Cardiac muscle cell (in vitro differentiated cells and primary cell): Measurements from ENCODE around the gene KANSL1. TPM values are rescaled to one million over a fixed set of nuclear protein-coding genes. Genes with fewer than 3 reads are reported as not detected.
A peak's percentile ranks its signal among the peaks of the same experiment; 100 is the strongest.

Experiments
- DNase-seq, 2 donors: peaks; one replicate each; pipeline versions ENCODE4 v3.0.0 to v3.0.0-alpha.2; 2010 to 2017; ENCODE audit warnings: low read depth in 1 of 2, low spot score in 1 of 2
- H3K27ac ChIP-seq: fragments of 200-600 bp; sonication (generic); 2 replicates; pipeline ENCODE4 v1.5.1; 2016
- H3K27me3 ChIP-seq: fragments of 200-600 bp; sonication (generic); 2 replicates; pipeline ENCODE4 v1.6.0; 2016; ENCODE audit warnings: control low read depth
- H3K36me3 ChIP-seq: fragments of 200-600 bp; sonication (generic); 2 replicates; pipeline ENCODE4 v1.5.1; 2016; ENCODE audit warnings: control low read depth
- H3K4me1 ChIP-seq: fragments of 200-600 bp; sonication (generic); 2 replicates; pipeline ENCODE4 v1.8.1; 2017; ENCODE audit warnings: low read depth, mild to moderate bottlenecking, mixed run types
- H3K4me3 ChIP-seq: fragments of 200-600 bp; sonication (generic); 2 replicates; pipeline ENCODE4 v1.5.1; 2016; ENCODE audit warnings: mild to moderate bottlenecking
- H3K9me3 ChIP-seq: fragments of 200-600 bp; sonication (generic); 2 replicates; pipeline ENCODE4 v1.5.1; 2017; ENCODE audit warnings: low read depth, mild to moderate bottlenecking, control low read depth
- CTCF ChIP-seq: IDR thresholded peaks from 2 replicates; pipeline ENCODE4 v1.5.1; 2012; ENCODE audit warnings: low read depth, mild to moderate bottlenecking, low read length
- polyA plus RNA-seq: library from polyadenylated mRNA; unstranded; fragments of >200 nt; fragmentation: Nextera tagmentation; extraction: Ambion mirVana; gene quantifications from 2 replicates; pipeline ENCODE4 v1.2.1, GENCODE V29; 2016
- total RNA-seq: library from RNA; depleted of rRNA; stranded (reverse); fragments of >200 nt; gene quantifications from 2 replicates; pipeline ENCODE4 v1.2.3, GENCODE V29; 2016

KANSL1 gene
- total and polyA plus RNA-seq, 2 experiments from 2014 or later, result 52.6 to 109 TPM

DNA sequence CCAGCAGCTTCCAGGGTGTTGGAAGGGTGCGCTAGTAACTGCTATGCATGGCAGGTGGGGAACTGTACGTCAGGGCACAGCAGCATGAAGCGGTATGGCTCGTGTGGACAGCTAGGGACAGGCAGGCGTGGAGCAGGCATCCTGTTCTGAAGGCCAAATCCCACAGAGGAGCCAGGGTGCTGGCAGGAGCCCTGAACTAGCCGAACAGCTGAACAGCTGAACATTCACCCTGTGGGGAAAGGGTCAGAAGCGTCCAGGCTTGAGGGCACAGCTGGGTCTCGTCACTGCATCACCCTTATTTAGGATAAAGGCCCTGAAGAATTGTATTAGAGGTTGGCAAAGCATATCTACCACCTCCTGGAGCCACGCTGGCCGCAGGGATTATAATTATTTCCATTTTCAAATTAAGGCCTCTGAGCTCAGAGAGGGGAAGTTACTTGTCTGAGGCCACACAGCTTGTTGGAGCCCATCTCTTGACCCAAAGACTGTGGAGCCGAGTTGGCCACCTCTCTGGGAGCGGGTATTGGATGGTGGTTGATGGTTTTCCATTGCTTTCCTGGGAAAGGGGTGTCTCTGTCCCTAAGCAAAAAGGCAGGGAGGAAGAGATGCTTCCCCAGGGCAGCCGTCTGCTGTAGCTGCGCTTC is 197.5 kb downstream of the KANSL1 start:
- Histone ChIP-seq H3K4me3 (no peak overlapping the region), H3K27ac (no peak overlapping the region), H3K4me1 (no peaks in the 10 kb centered on the region), H3K27me3 (no peaks in the 10 kb centered on the region), H3K36me3 (no peaks in the 10 kb centered on the region), H3K9me3 (no peaks in the 10 kb centered on the region)
- TF ChIP-seq CTCF, result no peak
- peak in 1 of 2 donors; percentile 19 for DNase-seq

GRCh38 chr17:45994987-45995386 is 198.2 kb downstream of the KANSL1 start:
- Histone ChIP-seq H3K27me3 (no peaks in the 10 kb centered on the region), H3K36me3 (no peaks in the 10 kb centered on the region), H3K9me3 (no peaks in the 10 kb centered on the region), H3K4me3 (no peak overlapping the region), H3K27ac (no peak overlapping the region), H3K4me1 (no peaks in the 10 kb centered on the region)
- no peak for DNase-seq
- TF ChIP-seq CTCF, result no peak

DNA sequence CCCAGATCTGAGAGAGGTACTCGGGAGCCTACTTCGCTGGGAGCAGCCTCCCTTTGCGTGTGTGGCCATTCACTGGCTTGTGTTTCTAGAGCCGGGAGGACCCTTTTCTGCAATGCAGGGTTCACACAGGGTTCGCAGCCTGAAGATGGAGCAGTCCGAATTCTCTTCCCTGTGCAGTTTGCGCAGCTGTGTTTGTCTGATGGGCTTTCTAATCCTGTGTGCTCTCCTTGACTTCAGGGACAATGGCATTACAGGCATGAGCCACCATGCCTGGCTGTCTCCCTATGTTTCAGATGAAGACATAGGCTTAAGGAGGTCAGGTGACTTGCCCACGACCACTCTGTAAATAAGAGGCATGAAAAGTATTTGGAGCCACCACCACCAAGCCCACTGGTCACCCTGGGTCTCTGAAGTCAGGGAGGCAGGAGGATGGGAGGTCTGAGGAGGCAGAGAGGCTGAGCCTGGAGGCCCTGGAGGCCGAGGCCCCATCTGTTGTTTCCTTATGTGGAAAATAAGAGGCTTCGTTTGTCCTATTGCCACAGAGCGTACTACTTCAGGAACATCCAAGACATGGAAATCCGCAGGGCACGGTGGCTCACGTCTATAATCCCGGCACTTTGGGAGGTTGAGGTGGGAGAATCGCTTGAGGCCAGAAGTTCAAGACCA is 199.1 kb downstream of the KANSL1 start:
- Histone ChIP-seq H3K27ac (no peak overlapping the region), H3K36me3 (no peaks in the 10 kb centered on the region), H3K4me1 (no peaks in the 10 kb centered on the region), H3K27me3 (no peaks in the 10 kb centered on the region), H3K9me3 (no peaks in the 10 kb centered on the region), H3K4me3 (no peak overlapping the region)
- TF ChIP-seq CTCF, result no peak
- no peak for DNase-seq

- H3K36me3 ChIP-seq, result no peaks in the 10 kb centered on the region
- H3K4me3 ChIP-seq, result no peak overlapping the region
- DNase-seq, result peak in 1 of 2 donors; percentile 68
- no peak overlapping the region for H3K27ac ChIP-seq
- TF ChIP-seq CTCF, result no peak
- H3K9me3 ChIP-seq, result no peaks in the 10 kb centered on the region
- H3K27me3 ChIP-seq, result no peaks in the 10 kb centered on the region
- no peaks in the 10 kb centered on the region for H3K4me1 ChIP-seq
Observed at GRCh38 chr17:45992904-45993303, 200.3 kb downstream of the KANSL1 start.

DNA sequence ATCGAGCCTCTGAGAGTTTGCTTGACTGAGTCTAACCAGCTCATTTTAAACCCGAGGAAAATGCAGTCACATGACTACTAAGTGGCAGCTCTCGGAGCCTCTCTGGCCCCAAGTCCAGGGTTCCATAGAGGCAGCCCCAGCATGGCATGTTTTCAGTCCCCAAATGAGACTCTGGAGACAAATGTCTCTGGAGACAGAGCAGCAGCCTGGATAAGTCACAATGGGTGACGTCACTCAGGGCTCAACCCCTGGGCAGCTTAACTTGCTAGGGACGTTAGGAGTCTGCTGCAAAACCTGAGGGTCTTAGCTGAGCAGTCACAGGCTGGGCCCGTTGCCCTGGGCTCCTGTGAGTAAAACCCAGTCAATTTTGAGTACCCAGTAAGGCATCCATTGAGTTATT is 201.1 kb downstream of the KANSL1 start:
- Histone ChIP-seq H3K27ac (no peak overlapping the region), H3K4me3 (no peak overlapping the region), H3K27me3 (no peaks in the 10 kb centered on the region), H3K4me1 (no peaks in the 10 kb centered on the region), H3K9me3 (no peaks in the 10 kb centered on the region), H3K36me3 (no peaks in the 10 kb centered on the region)
- DNase-seq, result no peak
- no peak for TF ChIP-seq CTCF
